Mucosa of descending colon (tissue), 3 donors: Measurements from ENCODE around the gene ADH4. TPM values are rescaled to one million over a fixed set of nuclear protein-coding genes. Genes with fewer than 3 reads are reported as not detected.

Source experiments
- ATAC-seq: fragments of 200-7000 bp; cut with Tn5 transposase; one replicate; pipeline ENCODE4 v1.9.1; 2020; ENCODE audit warnings: mild to moderate bottlenecking, moderate library complexity
- DNase-seq, 3 donors: peaks; one replicate each; pipeline ENCODE4 v3.0.0-alpha.2; 2020
- H3K36me3 ChIP-seq: fragments of 200-600 bp; one replicate; pipeline ENCODE4 v1.8.0; 2021; ENCODE audit warnings: low read depth, mild to moderate bottlenecking
- H3K4me1 ChIP-seq: fragments of 200-600 bp; one replicate; pipeline ENCODE4 v1.8.0; 2021; ENCODE audit warnings: low read depth, mild to moderate bottlenecking
- H3K4me3 ChIP-seq: fragments of 200-600 bp; one replicate; pipeline ENCODE4 v1.8.0; 2021; ENCODE audit warnings: mild to moderate bottlenecking
- H3K9me3 ChIP-seq: fragments of 200-600 bp; one replicate; pipeline ENCODE4 v1.8.0; 2021; ENCODE audit warnings: mild to moderate bottlenecking
- intact Hi-C, 2 donors: fragments of 100-400 bp; cut with DNase I in 1 of 2; cut with micrococcal nuclease in 1 of 2; formaldehyde crosslinking; loops; one replicate each; pipeline versions ENCODE4 v1.11.0 to v1.11.1; 2022; cut with DNase I, micrococcal nuclease
- total RNA-seq, 3 donors: library from RNA; stranded (reverse); fragmentation: NEBNext Ultra II Directional in 2 of 3; extraction: Animal tissue kit (Norgen Biotek cat#: 25700) in 2 of 3; gene quantifications; one replicate each; pipeline versions ENCODE4 v1.2.1 to v1.2.4, GENCODE V29; 2021 to 2023
- TF ChIP-seq, protein P1 (sequence below): fragments of 200-600 bp; IDR thresholded peaks from one replicate; pipeline ENCODE4 v1.8.0; 2022; ENCODE audit warnings: antibody characterized with exemption, mild to moderate bottlenecking
- donor health status: DM: no; HTN: no; CAD: no; lungs with moderate emphysema.
- donor health status: DM: no; HTN: no; CAD: no.
- donor health status: DM: no; HTN: yes; CAD: no.

Gene ADH4
- total RNA-seq, 3 donors from 2014 or later: 0.19 to 0.41 (median 0.23) TPM

- ATAC-seq: peak; percentile 53
- TF ChIP-seq, protein P1, sequence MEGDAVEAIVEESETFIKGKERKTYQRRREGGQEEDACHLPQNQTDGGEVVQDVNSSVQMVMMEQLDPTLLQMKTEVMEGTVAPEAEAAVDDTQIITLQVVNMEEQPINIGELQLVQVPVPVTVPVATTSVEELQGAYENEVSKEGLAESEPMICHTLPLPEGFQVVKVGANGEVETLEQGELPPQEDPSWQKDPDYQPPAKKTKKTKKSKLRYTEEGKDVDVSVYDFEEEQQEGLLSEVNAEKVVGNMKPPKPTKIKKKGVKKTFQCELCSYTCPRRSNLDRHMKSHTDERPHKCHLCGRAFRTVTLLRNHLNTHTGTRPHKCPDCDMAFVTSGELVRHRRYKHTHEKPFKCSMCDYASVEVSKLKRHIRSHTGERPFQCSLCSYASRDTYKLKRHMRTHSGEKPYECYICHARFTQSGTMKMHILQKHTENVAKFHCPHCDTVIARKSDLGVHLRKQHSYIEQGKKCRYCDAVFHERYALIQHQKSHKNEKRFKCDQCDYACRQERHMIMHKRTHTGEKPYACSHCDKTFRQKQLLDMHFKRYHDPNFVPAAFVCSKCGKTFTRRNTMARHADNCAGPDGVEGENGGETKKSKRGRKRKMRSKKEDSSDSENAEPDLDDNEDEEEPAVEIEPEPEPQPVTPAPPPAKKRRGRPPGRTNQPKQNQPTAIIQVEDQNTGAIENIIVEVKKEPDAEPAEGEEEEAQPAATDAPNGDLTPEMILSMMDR: no peak
- Histone ChIP-seq H3K4me3 (no peak overlapping the region), H3K4me1 (no peaks in the 10 kb centered on the region), H3K9me3 (no peaks in the 10 kb centered on the region), H3K36me3 (no peaks in the 10 kb centered on the region)
- peak in 2 of 3 donors; percentile 31 to 67 for DNase-seq
- intact Hi-C loops: no loop called here
Measured at GRCh38 chr4:99179626-99180025, 35.5 kb upstream of the ADH4 start.

- ATAC-seq (no peak), DNase-seq (no peak)
- no peaks in the 10 kb centered on the region for H3K4me1 ChIP-seq
Measured at GRCh38 chr4:99179178-99179577, 35.1 kb upstream of the ADH4 start.

GRCh38 chr4:99166544-99166943 is 22.4 kb upstream of the ADH4 start:
- Histone ChIP-seq H3K4me3 (no peak overlapping the region), H3K36me3 (no peaks in the 10 kb centered on the region), H3K9me3 (no peaks in the 10 kb centered on the region), H3K4me1 (no peaks in the 10 kb centered on the region)
- intact Hi-C loops: no loop called here
- TF ChIP-seq, protein P1: no peak
- ATAC-seq (no peak), DNase-seq (no peak)

More at GRCh38 chr4:99179178-99179577, 35.1 kb upstream of the ADH4 start:
- TF ChIP-seq, protein P1: no peak
- intact Hi-C loops: no loop called here
- Histone ChIP-seq H3K36me3 (no peaks in the 10 kb centered on the region), H3K4me3 (no peak overlapping the region), H3K9me3 (no peaks in the 10 kb centered on the region)

DNA sequence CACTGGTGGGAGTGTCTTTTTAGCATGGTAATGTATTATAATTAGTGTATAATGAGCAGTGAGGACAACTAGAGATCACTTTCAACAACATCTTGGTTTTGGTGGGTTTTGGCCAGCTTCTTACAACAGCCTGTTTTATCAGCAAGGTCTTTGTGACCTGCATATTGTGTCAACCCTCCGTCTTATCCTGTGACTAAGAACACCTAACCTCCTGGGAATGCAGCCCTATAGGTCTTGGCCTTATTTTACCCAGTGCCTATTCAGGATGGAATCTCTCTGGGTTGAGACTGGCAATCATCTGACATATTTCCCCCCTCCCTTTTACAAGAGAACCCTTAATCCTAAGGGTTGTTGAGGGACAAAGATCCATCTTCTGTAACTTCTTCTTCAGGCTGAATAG is 21.9 kb upstream of the ADH4 start:
- intact Hi-C loops: no loop called here
- ATAC-seq (no peak), DNase-seq (no peak)
- no peaks in the 10 kb centered on the region for H3K36me3 ChIP-seq
- H3K9me3 ChIP-seq: no peaks in the 10 kb centered on the region
- no peaks in the 10 kb centered on the region for H3K4me1 ChIP-seq
- TF ChIP-seq, protein P1: no peak
- H3K4me3 ChIP-seq: no peak overlapping the region

DNA sequence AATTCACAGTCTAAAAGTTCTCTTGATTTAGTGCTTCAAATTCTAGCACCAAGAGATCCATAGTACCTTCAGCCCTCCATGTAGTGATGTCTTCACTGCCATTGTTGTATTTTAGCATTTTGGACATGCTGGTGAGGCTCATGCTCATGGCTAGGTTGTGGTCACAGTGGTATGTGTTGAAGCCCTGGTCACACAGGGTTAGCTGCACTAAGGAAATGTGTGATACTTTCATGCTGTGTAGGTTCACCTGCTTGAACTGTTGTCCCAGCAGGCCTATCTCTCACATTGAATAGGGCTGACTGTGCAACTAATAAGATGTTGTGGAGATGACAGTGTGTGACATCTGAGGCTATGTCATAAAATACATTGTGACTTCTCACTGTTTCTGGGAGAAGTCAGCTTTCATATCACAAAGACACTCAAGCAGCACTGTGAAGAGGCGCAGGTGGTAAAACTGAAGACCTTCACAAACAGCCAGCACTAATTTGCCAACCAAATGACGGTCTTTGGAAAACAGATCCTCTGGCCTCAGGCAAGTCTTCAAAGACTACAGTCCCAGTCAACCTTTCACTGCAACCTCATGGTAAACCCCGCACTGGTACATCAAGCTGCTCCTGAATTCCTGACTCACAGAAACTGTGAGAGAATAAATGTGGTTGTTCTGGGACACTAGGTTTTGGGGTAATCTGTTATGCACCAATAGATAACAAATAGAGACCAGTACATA is 17.4 kb upstream of the ADH4 start:
- peaks cover 7% of the 10 kb centered on the region for H3K4me1 ChIP-seq
- ATAC-seq (no peak), DNase-seq (no peak)
- no peak overlapping the region for H3K4me3 ChIP-seq
- no peaks in the 10 kb centered on the region for H3K36me3 ChIP-seq
- intact Hi-C loops: no loop called here
- no peaks in the 10 kb centered on the region for H3K9me3 ChIP-seq
- TF ChIP-seq, protein P1: no peak

DNA sequence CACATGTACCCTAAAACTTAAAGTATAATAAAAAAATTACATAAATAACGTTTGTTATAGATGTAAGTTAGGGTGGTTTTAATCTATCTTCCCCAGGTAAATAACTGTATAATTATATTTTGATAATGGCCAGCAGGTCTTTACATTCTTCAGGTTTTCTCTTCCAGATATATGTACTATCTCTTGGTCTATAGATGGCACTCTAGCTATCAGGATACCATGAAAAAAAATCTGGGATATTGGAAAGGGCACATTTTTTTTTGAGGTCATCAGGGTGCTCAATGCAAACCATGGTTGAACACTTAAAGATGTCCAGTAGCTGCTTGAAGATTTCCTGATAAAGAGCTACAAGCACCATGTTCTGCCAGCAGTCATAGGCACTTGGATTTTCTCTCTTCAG is 15.6 kb upstream of the ADH4 start:
- H3K9me3 ChIP-seq: no peaks in the 10 kb centered on the region
- H3K4me1 ChIP-seq: peaks cover 7% of the 10 kb centered on the region
- H3K36me3 ChIP-seq: no peaks in the 10 kb centered on the region
- intact Hi-C loops: no loop called here
- no peak for ATAC-seq
- DNase-seq: no peak
- H3K4me3 ChIP-seq: no peak overlapping the region
- TF ChIP-seq, protein P1: no peak
